ENCODE data around the gene SPACA7.
"Not testable (repeated sequence)": the region's sequence is repeated elsewhere in the genome, so short reads cannot be mapped to it uniquely, and the experiment has no call there.

DNA sequence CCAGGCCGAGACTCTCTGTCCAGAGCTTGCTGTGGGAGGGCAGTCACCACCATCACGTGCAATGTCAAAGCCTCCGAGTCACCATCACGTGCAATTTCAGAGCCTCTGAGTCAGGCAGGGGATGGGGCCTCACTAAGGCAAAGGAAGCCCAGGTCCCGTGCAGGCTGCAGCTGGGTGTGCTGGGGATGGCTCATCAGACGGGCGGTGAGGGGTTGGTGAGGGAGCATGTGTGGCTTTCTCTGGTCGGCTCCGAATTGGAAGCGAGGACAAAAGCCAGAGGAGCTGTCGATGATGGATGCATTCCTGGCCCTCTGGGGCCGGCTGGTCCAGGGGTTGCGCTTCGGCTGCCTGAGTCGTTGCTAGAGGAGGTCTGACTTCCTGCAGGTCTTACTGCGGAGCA, 18.9 kb downstream of the SPACA7 start:
- not testable (repeated sequence) for TF ChIP-seq POLR2A, CTCF (IDR thresholded peaks at IDR 0.05)
